LNCaP clone FGC (cell line): ENCODE measurements around the gene IQGAP3.

Experiments
- DNase-seq: peaks from one replicate; pipeline ENCODE4 v3.0.0-alpha.2; 2011; ENCODE audit warnings: low read depth
- H3K4me3 ChIP-seq: 2 replicates; pipeline ENCODE4 v1.5.1; 2011; ENCODE audit warnings: mild to moderate bottlenecking, low read depth, low read length, control low read depth
- CTCF ChIP-seq: IDR thresholded peaks from 2 replicates; pipeline ENCODE4 v1.5.1; 2012; ENCODE audit warnings: mild to moderate bottlenecking; ENCODE audit not compliant: control insufficient read depth, insufficient read depth; ENCODE audit errors: extremely low read depth

Gene IQGAP3

GRCh38 chr1:156579472-156579871 is 7.1 kb upstream of the IQGAP3 start, which contains the start of gene TTC24:
Gene TTC24, plus strand, starts transcription at chr1:156579723. Its CDS starts 1,642 bp downstream, at chr1:156581365.
- no peak for TF ChIP-seq CTCF
- H3K4me3 ChIP-seq, result no peak within 1 kb of the TSS
- DNase-seq, result no peak

- DNase-seq, result no peak
- TF ChIP-seq CTCF, result no peak
- H3K4me3 ChIP-seq, result no peak overlapping the region
Measured at GRCh38 chr1:156578055-156578454, 5.7 kb upstream of the IQGAP3 start.

- no peak for TF ChIP-seq CTCF
- H3K4me3 ChIP-seq, result no peak overlapping the region
- DNase-seq, result no peak
Measured at GRCh38 chr1:156577550-156577949, 5.2 kb upstream of the IQGAP3 start.

- no peak for DNase-seq
- no peak for TF ChIP-seq CTCF
- H3K4me3 ChIP-seq, result no peak overlapping the region
Measured at GRCh38 chr1:156574039-156574633, 1.8 kb upstream of the IQGAP3 start.

DNA sequence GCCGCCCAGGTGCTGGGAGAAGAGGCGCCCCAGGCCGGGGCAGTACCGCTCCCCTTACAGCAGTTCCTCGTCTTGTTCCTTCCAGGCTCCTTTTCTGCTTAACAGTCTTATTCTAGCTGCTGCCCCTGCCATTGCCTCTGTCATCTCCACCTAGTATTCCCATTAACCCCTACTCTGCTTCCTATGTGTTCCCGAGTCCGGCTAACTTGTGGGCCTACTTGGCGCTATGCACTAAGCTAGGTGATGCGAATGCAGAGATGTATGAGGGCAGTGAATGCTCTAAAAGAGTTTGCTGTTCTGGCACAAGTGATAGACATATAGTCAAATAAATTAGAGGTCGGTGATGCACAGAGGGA is 276 bp upstream of the IQGAP3 start:
- DNase-seq, result no peak
- peak overlapping the region; percentile 93 for H3K4me3 ChIP-seq
- no peak for TF ChIP-seq CTCF

DNA sequence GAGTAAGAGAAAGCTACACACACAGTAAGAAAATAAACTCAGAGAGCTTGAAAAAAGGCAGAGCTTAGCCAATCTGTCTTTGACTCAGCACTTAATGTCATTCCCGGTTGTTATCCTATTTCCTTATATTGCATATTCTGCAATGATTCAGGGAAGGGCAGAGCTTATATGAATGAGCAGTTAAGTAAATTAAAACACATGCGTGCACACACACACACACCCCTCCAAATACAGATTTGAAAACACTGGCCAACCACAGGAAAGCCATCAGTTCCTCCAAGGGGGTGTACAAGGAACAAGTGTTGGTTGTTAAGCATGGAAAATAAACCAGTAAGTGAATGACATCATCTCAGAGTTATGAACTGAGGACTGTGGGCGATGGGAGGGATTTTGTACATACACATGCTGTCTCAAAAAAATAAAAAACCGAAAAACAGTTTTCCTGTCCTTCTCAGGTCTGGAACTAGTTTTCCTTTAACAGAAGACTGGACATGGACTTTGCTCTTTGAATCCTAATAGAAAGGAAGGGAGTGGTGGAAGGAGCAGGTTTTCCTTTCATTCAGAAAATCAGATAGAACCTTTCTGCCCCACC is 1.0 kb downstream of the IQGAP3 start:
- no peak for DNase-seq
- TF ChIP-seq CTCF, result no peak
- H3K4me3 ChIP-seq, result peak overlapping the region; percentile 93

GRCh38 chr1:156566436-156566835 is 5.9 kb downstream of the IQGAP3 start:
- no peak for TF ChIP-seq CTCF
- no peak for DNase-seq
- H3K4me3 ChIP-seq, result no peak overlapping the region
